Measurements from ENCODE around the gene CTAGE9.

CTAGE9 gene

GRCh38 chr6:131669891-131670290 lies 40.9 kb downstream of the CTAGE9 start:
- DNase-seq (ENCODE audit: low read depth in 2 of 2): no peak

- no peak for DNase-seq (ENCODE audit: low read depth in 2 of 2)
Observed at GRCh38 chr6:131663578-131664165, 47.1 kb downstream of the CTAGE9 start.

GRCh38 chr6:131660195-131660594 lies 50.6 kb downstream of the CTAGE9 start:
- no peak for DNase-seq (ENCODE audit: low read depth in 2 of 2)
